WTC11 (cell line): ENCODE results near the gene CFAP221. TPM values are rescaled to one million over a fixed set of nuclear protein-coding genes. Genes with fewer than 3 reads are reported as not detected.

Experiments used
- ATAC-seq: fragments of 200-7000 bp; cut with Tn5 transposase; 2 replicates; pipeline ENCODE4 v1.10.0; 2021; ENCODE audit warnings: mild to moderate bottlenecking, moderate library complexity
- CTCF ChIA-PET: fragments of 300-600 bp; sonication (Branson Sonifier 250); formaldehyde crosslinking; loops from one replicate; lab custom pipeline; 2021; ENCODE audit warnings: antibody characterized with exemption; lab: Charles Lee
- POLR2A ChIA-PET: fragments of 350-600 bp; sonication (Branson Sonifier 250); formaldehyde crosslinking; loops from one replicate; lab custom pipeline; 2021; ENCODE audit warnings: antibody characterized with exemption; lab: Charles Lee
- DNase-seq: peaks from one replicate; pipeline ENCODE4 v3.0.0; 2021; ENCODE audit warnings: low spot score
- H3K27ac Mint-ChIP-seq: 2 replicates; pipeline ENCODE4 v1.8.0; 2021; ENCODE audit warnings: mixed read lengths
- H3K27me3 Mint-ChIP-seq: 2 replicates; pipeline ENCODE4 v1.8.0; 2021; ENCODE audit warnings: low read depth, mild to moderate bottlenecking, moderate library complexity, mixed read lengths
- H3K36me3 Mint-ChIP-seq: 2 replicates; pipeline ENCODE4 v1.8.0; 2021; ENCODE audit warnings: mixed read lengths
- H3K4me1 Mint-ChIP-seq: 2 replicates; pipeline ENCODE4 v1.8.0; 2022; ENCODE audit warnings: mixed read lengths
- H3K4me3 Mint-ChIP-seq: 2 replicates; pipeline ENCODE4 v1.8.0; 2021; ENCODE audit warnings: mild to moderate bottlenecking, moderate library complexity, mixed read lengths
- H3K9me3 Mint-ChIP-seq: 2 replicates; pipeline ENCODE4 v1.8.0; 2021; ENCODE audit warnings: mixed read lengths
- AR ChIP-seq: fragments of 250-450 bp; sonication (Bioruptor Pico); IDR thresholded peaks from 2 replicates; pipeline ENCODE4 v1.9.0; 2021; ENCODE audit warnings: mild to moderate bottlenecking
- CREB1 ChIP-seq: sonication (generic); formaldehyde crosslinking; IDR thresholded peaks from 2 replicates; pipeline ENCODE4 v1.8.0; 2023; ENCODE audit warnings: mild to moderate bottlenecking, missing genetic modification reagents
- CTCF ChIP-seq: fragments of 200-600 bp; IDR thresholded peaks from 2 replicates; pipeline ENCODE4 v1.8.0; 2022; ENCODE audit warnings: antibody characterized with exemption
- E2F4 ChIP-seq: sonication (generic); formaldehyde crosslinking; IDR thresholded peaks from 2 replicates; pipeline ENCODE4 v1.8.1; 2022; ENCODE audit warnings: low read depth, mild to moderate bottlenecking, moderate library complexity, missing genetic modification reagents, borderline replicate concordance
- E2F5 ChIP-seq: sonication (generic); formaldehyde crosslinking; IDR thresholded peaks from 2 replicates; pipeline ENCODE4 v1.8.1; 2022; ENCODE audit warnings: mild to moderate bottlenecking, moderate library complexity, missing genetic modification reagents
- ELF4 ChIP-seq: sonication (generic); formaldehyde crosslinking; IDR thresholded peaks from 2 replicates; pipeline ENCODE4 v1.8.1; 2022; ENCODE audit warnings: low read depth, mild to moderate bottlenecking, moderate library complexity, missing genetic modification reagents
- HMGA2 ChIP-seq: fragments of 250-450 bp; sonication (Bioruptor Pico); IDR thresholded peaks from 2 replicates; pipeline ENCODE4 v1.4.0; 2021; ENCODE audit warnings: mild to moderate bottlenecking, moderate library complexity
- MXD4 ChIP-seq: fragments of 250-450 bp; sonication (Bioruptor Pico); IDR thresholded peaks from 2 replicates; pipeline ENCODE4 v1.8.0; 2021; ENCODE audit warnings: mild to moderate bottlenecking, moderate library complexity, borderline replicate concordance
- PRDM15 ChIP-seq: sonication (generic); formaldehyde crosslinking; IDR thresholded peaks from 2 replicates; pipeline ENCODE4 v1.8.0; 2022; ENCODE audit warnings: missing genetic modification reagents
- TCF7 ChIP-seq: sonication (generic); formaldehyde crosslinking; IDR thresholded peaks from 2 replicates; pipeline ENCODE4 v1.8.0; 2022; ENCODE audit warnings: mild to moderate bottlenecking, low read depth, missing genetic modification reagents, moderate library complexity
- ZNF138 ChIP-seq: sonication (generic); formaldehyde crosslinking; conservative IDR thresholded peaks from 2 replicates; pipeline ENCODE4 v1.8.1; 2022; ENCODE audit warnings: mild to moderate bottlenecking, moderate library complexity, missing genetic modification reagents
- total RNA-seq: library from RNA; stranded (reverse); gene quantifications from 3 replicates; pipeline ENCODE4 v1.2.3, GENCODE V29; 2021

CFAP221 gene
- total RNA-seq, 1 experiment from 2014 or later, result 0.35 TPM

GRCh38 chr2:119681203-119681867 lies 137.1 kb downstream of the CFAP221 start (continued):
- TF ChIP-seq AR (CRISPR knock-in tag) (no peak), CTCF (no peak), CREB1 (CRISPR knock-in tag) (no peak), PRDM15 (CRISPR knock-in tag) (no peak), ZNF138 (CRISPR knock-in tag) (no peak)
- TF ChIP-seq, all 79 proteins: peak for 0

- ChIA-PET CTCF (interaction anchor here (1.5 kb wide), 1 partner anchor 21 kb away, joined by 5 read pairs; no protein-coding TSS in a partner anchor), POLR2A (no interaction called here)
- no peak for DNase-seq
- Mint-ChIP-seq H3K4me3 (no peak overlapping the region), H3K9me3 (no peaks in the 10 kb centered on the region), H3K27me3 (no peaks in the 10 kb centered on the region; the same call in 1 of the 2 replicates), H3K4me1 (peaks cover 45% of the 10 kb centered on the region), H3K36me3 (peaks cover 22% of the 10 kb centered on the region), H3K27ac (no peak overlapping the region)
- ATAC-seq, result no peak
- TF ChIP-seq MXD4, result no peak
- no peak for TF ChIP-seq ELF4 (CRISPR knock-in tag)
- TF ChIP-seq PRDM15 (CRISPR knock-in tag), result no peak
- TF ChIP-seq TCF7 (CRISPR knock-in tag), result no peak
- no peak for TF ChIP-seq HMGA2 (CRISPR knock-in tag)
- TF ChIP-seq E2F4, result no peak
- no peak for TF ChIP-seq E2F5 (CRISPR knock-in tag)
Observed at GRCh38 chr2:119681868-119682220, 137.6 kb downstream of the CFAP221 start.
